A673 (cell line): Measurements from ENCODE around the gene NKD1. TPM values are rescaled to one million over a fixed set of nuclear protein-coding genes. Genes with fewer than 3 reads are reported as not detected.

ENCODE experiments used
- BruUV-seq: library from RNA; stranded (reverse); fragments of 400-500 nt; replicated peaks from 2 replicates; lab custom pipeline; 2021; lab: Mats Ljungman, UMichigan
- CTCF ChIA-PET: fragments of 300-600 bp; sonication (Branson Sonifier 250); formaldehyde crosslinking; loops from one replicate; lab custom pipeline; 2022; ENCODE audit warnings: antibody characterized with exemption; lab: Charles Lee
- POLR2A ChIA-PET: fragments of 300-600 bp; sonication (Branson Sonifier 250); formaldehyde crosslinking; loops from one replicate; lab custom pipeline; 2022; ENCODE audit warnings: antibody characterized with exemption; ENCODE audit not compliant: low non-redundant PET; lab: Charles Lee
- DNase-seq: peaks from one replicate; pipeline ENCODE4 v3.0.0-alpha.2; 2015; ENCODE audit warnings: low spot score
- H3K27ac ChIP-seq: fragments of 200-600 bp; sonication (generic); 2 replicates; pipeline ENCODE4 v1.5.1; 2016; ENCODE audit warnings: mixed run types, low read depth, mild to moderate bottlenecking, mixed read lengths, antibody characterized with exemption, low read length; ENCODE audit not compliant: poor library complexity, severe bottlenecking
- H3K27me3 ChIP-seq: fragments of 200-600 bp; sonication (generic); replicated peaks from 2 replicates; pipeline ENCODE4 v1.6.1; 2017; ENCODE audit warnings: mixed run types, low read depth, mild to moderate bottlenecking, mixed read lengths, antibody characterized with exemption, low read length; ENCODE audit not compliant: insufficient read depth, poor library complexity
- H3K36me3 ChIP-seq: fragments of 200-600 bp; sonication (generic); 2 replicates; pipeline ENCODE4 v1.6.1; 2016; ENCODE audit warnings: mixed run types, mild to moderate bottlenecking, mixed read lengths, antibody characterized with exemption, low read length; ENCODE audit not compliant: insufficient read depth, poor library complexity, severe bottlenecking
- H3K4me1 ChIP-seq: fragments of 200-600 bp; sonication (generic); 2 replicates; pipeline ENCODE4 v1.6.1; 2017; ENCODE audit warnings: mixed run types, mild to moderate bottlenecking, mixed read lengths, antibody characterized with exemption, low read length; ENCODE audit not compliant: insufficient read depth, poor library complexity, severe bottlenecking
- H3K4me3 ChIP-seq: fragments of 200-600 bp; sonication (generic); 2 replicates; pipeline ENCODE4 v1.5.1; 2016; ENCODE audit warnings: low read depth, mixed run types, mild to moderate bottlenecking, mixed read lengths, low read length; ENCODE audit not compliant: poor library complexity, severe bottlenecking
- H3K9me3 ChIP-seq: fragments of 200-600 bp; sonication (generic); 2 replicates; pipeline ENCODE4 v1.6.1; 2016; ENCODE audit warnings: mixed run types, low read depth, mild to moderate bottlenecking, mixed read lengths, antibody characterized with exemption, low read length; ENCODE audit not compliant: poor library complexity, severe bottlenecking
- CTCF ChIP-seq: fragments of 300-800, 200-600 bp; sonication (generic); conservative IDR thresholded peaks from 2 replicates; pipeline ENCODE4 v1.5.1; 2017; ENCODE audit warnings: low read depth, mild to moderate bottlenecking, antibody characterized with exemption, low read length, moderate library complexity, mixed read lengths
- EZH2 ChIP-seq: fragments of 200-600 bp; sonication (generic); IDR thresholded peaks from 2 replicates; pipeline ENCODE4 v1.6.1; 2017; ENCODE audit warnings: borderline replicate concordance, low read depth, mild to moderate bottlenecking, mixed read lengths, antibody characterized with exemption, low read length; ENCODE audit not compliant: poor library complexity, severe bottlenecking
- intact Hi-C: fragments of 100-400 bp; cut with micrococcal nuclease; formaldehyde crosslinking; loops from one replicate; pipeline ENCODE4 v1.10.0; 2022; ENCODE audit not compliant: unreplicated experiment
- total RNA-seq: library from RNA; stranded (reverse); gene quantifications from 2 replicates; pipeline ENCODE4 v1.2.3, GENCODE V29; 2021

The NKD1 gene
- total RNA-seq, 1 experiment from 2014 or later, result 1.1 TPM

- Histone ChIP-seq H3K27ac (no peak overlapping the region), H3K36me3 (no peaks in the 10 kb centered on the region), H3K27me3 (no peaks in the 10 kb centered on the region), H3K9me3 (no peaks in the 10 kb centered on the region), H3K4me1 (no peaks in the 10 kb centered on the region), H3K4me3 (no peak overlapping the region)
- intact Hi-C loops, result no loop called here
- CTCF ChIA-PET, result interaction anchor here (0.6 kb wide), 1 partner anchor 336 kb away, joined by 3 read pairs; no protein-coding TSS in a partner anchor
- BruUV-seq, result no TSS peak
- DNase-seq, result no peak
- POLR2A ChIA-PET, result no interaction called here
- TF ChIP-seq EZH2 (no peak), CTCF (no peak)
These were observed 66.9 kb downstream of the NKD1 start for GRCh38 chr16:50614955-50615724.

- ChIA-PET CTCF (no interaction called here), POLR2A (no interaction called here)
- H3K27ac ChIP-seq, result no peak overlapping the region
- no peaks in the 10 kb centered on the region for H3K36me3 ChIP-seq
- intact Hi-C loops, result no loop called here
- no peak for TF ChIP-seq EZH2
- TF ChIP-seq CTCF, result no peak
- no peaks in the 10 kb centered on the region for H3K4me1 ChIP-seq
- no peaks in the 10 kb centered on the region for H3K9me3 ChIP-seq
- H3K4me3 ChIP-seq, result no peak overlapping the region
- no TSS peak for BruUV-seq
- H3K27me3 ChIP-seq, result no peaks in the 10 kb centered on the region
- DNase-seq, result no peak
These were observed 67.7 kb downstream of the NKD1 start for GRCh38 chr16:50615891-50616290.

GRCh38 chr16:50616386-50616785, 68.2 kb downstream of the NKD1 start:
- H3K4me1 ChIP-seq, result no peaks in the 10 kb centered on the region
- POLR2A ChIA-PET, result no interaction called here

More at GRCh38 chr16:50616386-50616785, 68.2 kb downstream of the NKD1 start:
- no peaks in the 10 kb centered on the region for H3K9me3 ChIP-seq
- H3K27me3 ChIP-seq, result no peaks in the 10 kb centered on the region
- TF ChIP-seq EZH2, result no peak
- no peak for TF ChIP-seq CTCF
- no TSS peak for BruUV-seq
- no peak overlapping the region for H3K4me3 ChIP-seq
- DNase-seq, result no peak
- CTCF ChIA-PET, result no interaction called here
- intact Hi-C loops, result no loop called here
- H3K36me3 ChIP-seq, result no peaks in the 10 kb centered on the region
- no peak overlapping the region for H3K27ac ChIP-seq
